Breast epithelium (tissue), 3 donors: ENCODE measurements around the gene ZSWIM7.

Experiments used
- CTCF ChIP-seq, 3 donors: fragments of 450-650 bp; IDR thresholded peaks; one replicate each; pipeline ENCODE4 v1.5.1; 2016 to 2017; ENCODE audit warnings: antibody characterized with exemption in 3 of 3, mild to moderate bottlenecking in 3 of 3, moderate library complexity in 3 of 3
- POLR2A ChIP-seq: fragments of 450-650 bp; IDR thresholded peaks from one replicate; pipeline ENCODE4 v1.6.1; 2016; ENCODE audit warnings: antibody characterized with exemption, mild to moderate bottlenecking, moderate library complexity

- TF ChIP-seq CTCF (IDR thresholded peaks at IDR 0.05) (no peak), POLR2A (no peak)
Observed at GRCh38 chr17:15963670-15964110, 35.8 kb downstream of the ZSWIM7 start.
